ENCODE results near the gene TDRD15.
"Not testable (repeated sequence)": the region's sequence is repeated elsewhere in the genome, so short reads cannot be mapped to it uniquely, and the experiment has no call there.

Gene TDRD15

DNA sequence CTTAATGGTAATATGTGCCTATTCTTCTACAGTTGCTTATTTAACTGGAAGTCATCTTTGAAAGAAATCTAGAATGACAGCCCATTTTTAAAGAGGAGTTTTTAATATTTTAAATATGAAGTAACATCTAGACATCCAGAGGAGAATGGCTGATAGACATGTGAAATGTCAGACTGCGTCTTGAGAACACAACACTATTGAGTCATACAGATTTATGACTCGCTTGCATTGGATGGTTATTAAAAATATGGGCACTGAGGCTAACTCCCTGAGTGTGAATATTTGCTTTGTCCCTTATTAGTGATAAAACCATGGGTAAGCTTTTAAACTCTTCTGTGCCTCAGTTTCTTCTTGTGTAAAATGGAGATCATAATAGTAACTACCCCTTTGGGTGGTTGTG, 22.9 kb downstream of the TDRD15 start:
- TF ChIP-seq, protein P1, sequence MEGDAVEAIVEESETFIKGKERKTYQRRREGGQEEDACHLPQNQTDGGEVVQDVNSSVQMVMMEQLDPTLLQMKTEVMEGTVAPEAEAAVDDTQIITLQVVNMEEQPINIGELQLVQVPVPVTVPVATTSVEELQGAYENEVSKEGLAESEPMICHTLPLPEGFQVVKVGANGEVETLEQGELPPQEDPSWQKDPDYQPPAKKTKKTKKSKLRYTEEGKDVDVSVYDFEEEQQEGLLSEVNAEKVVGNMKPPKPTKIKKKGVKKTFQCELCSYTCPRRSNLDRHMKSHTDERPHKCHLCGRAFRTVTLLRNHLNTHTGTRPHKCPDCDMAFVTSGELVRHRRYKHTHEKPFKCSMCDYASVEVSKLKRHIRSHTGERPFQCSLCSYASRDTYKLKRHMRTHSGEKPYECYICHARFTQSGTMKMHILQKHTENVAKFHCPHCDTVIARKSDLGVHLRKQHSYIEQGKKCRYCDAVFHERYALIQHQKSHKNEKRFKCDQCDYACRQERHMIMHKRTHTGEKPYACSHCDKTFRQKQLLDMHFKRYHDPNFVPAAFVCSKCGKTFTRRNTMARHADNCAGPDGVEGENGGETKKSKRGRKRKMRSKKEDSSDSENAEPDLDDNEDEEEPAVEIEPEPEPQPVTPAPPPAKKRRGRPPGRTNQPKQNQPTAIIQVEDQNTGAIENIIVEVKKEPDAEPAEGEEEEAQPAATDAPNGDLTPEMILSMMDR (conservative IDR thresholded peaks at IDR 0.05; ENCODE audit: low read length): no peak
- no peak for DNase-seq (ENCODE audit: low read depth)
- H3K4me3 ChIP-seq (ENCODE audit: low read length): no peak overlapping the region

- no peak overlapping the region for H3K4me3 ChIP-seq (ENCODE audit: low read length)
- DNase-seq (ENCODE audit: low read depth): no peak
- TF ChIP-seq, protein P1 (conservative IDR thresholded peaks at IDR 0.05; ENCODE audit: low read length): no peak
These were observed 24.9 kb downstream of the TDRD15 start for GRCh38 chr2:21148718-21149117.

- H3K4me3 ChIP-seq (ENCODE audit: low read length); DNase-seq (ENCODE audit: low read depth): not testable (repeated sequence)
These were observed 27.5 kb downstream of the TDRD15 start for GRCh38 chr2:21151234-21151633.

DNA sequence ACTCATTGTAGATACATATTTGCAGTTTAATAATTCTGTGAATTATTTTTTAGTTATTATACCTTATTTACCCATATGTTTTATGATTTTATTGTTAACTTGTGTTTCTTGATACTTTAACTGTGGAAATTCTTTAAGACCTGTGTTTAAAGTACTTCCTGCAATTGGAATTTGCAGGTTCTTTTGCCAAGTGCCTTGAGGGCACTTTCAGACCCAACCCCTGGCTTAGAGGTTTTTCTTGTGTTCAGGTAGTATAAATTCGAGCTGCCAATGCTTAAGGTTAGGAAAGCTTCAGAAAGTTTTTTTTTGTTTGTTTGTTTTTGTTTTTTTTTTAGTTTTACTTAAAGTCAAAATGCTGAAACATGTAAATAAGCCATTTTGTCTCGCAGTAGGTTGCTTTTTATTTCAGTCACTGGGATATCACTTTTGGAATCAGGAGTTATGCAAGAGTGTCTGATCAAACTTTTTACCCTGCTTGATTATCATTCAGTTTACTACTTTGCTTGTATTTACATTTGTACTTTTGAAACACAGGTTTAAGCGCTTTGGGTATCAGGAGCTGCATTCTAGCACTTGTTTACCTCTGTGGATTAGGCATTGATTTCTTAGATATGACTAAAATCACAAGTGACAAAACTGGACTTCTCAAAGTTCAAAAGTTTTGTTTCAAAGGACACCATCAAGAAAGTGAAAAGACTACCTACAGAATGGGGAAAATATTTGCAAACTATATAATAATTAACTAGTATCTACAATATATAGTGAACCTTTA, 31.8 kb downstream of the TDRD15 start:
- no peak for DNase-seq (ENCODE audit: low read depth)
- no peak overlapping the region for H3K4me3 ChIP-seq (ENCODE audit: low read length)
- TF ChIP-seq, protein P1 (conservative IDR thresholded peaks at IDR 0.05; ENCODE audit: low read length): no peak

DNA sequence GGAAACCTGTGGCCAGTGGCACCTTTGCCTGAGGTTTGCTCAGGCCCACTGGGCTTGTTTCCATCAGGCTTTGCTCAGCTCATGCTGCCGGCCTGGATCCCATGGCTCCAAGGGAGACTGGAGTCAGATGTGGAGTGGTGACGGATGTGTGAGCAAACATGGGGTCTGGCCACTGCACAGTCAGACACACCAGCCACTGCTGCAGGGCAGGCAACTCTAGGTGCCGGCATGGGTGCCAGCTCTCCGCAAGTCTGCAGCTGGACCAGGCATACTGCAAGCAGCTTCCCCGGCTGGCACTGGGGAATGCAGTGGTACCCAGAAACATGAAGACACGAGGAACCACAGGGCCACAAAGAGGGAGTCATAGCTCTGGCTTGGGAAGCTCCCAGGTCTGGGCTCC, 37.4 kb downstream of the TDRD15 start:
- H3K4me3 ChIP-seq (ENCODE audit: low read length): no peak overlapping the region
- no peak for DNase-seq (ENCODE audit: low read depth)
- TF ChIP-seq, protein P1 (conservative IDR thresholded peaks at IDR 0.05; ENCODE audit: low read length): no peak

GRCh38 chr2:21161832-21162614, 38.3 kb downstream of the TDRD15 start:
- TF ChIP-seq, protein P1 (conservative IDR thresholded peaks at IDR 0.05; ENCODE audit: low read length): no peak
- no peak for DNase-seq (ENCODE audit: low read depth)
- no peak overlapping the region for H3K4me3 ChIP-seq (ENCODE audit: low read length)

- TF ChIP-seq, protein P1 (conservative IDR thresholded peaks at IDR 0.05; ENCODE audit: low read length): no peak
- no peak overlapping the region for H3K4me3 ChIP-seq (ENCODE audit: low read length)
- no peak for DNase-seq (ENCODE audit: low read depth)
These were observed 38.8 kb downstream of the TDRD15 start for GRCh38 chr2:21162615-21162878.
